OCI-LY7 (cell line): ENCODE results near the gene SNX2.

Experiments
- CTCF ChIP-seq: fragments of 200-600 bp; sonication (generic); conservative IDR thresholded peaks from 2 replicates; pipeline ENCODE4 v1.5.1; 2014; ENCODE audit warnings: mild to moderate bottlenecking, antibody characterized with exemption, low read length, moderate library complexity, mixed read lengths
- EZH2phosphoT487 ChIP-seq: fragments of 200-600 bp; sonication (generic); IDR thresholded peaks from 2 replicates; pipeline ENCODE4 v1.6.1; 2018; ENCODE audit warnings: low read depth, borderline replicate concordance, mild to moderate bottlenecking, mixed run types, antibody characterized with exemption, low read length, moderate library complexity, mixed read lengths

GRCh38 chr5:122789461-122790171, 14.7 kb downstream of the SNX2 start:
- TF ChIP-seq CTCF (no peak), EZH2phosphoT487 (no peak)
